Lower leg skin (tissue), 3 donors: ENCODE data around the gene RAB3C.

Experiments used
- CTCF ChIP-seq, 3 donors: fragments of 450-650 bp; IDR thresholded peaks; one replicate each; pipeline ENCODE4 v1.5.1; 2016; ENCODE audit warnings: antibody characterized with exemption in 3 of 3, mild to moderate bottlenecking in 3 of 3, moderate library complexity in 2 of 3
- POLR2A ChIP-seq, 2 donors: fragments of 450-650 bp; IDR thresholded peaks; one replicate each; pipeline ENCODE4 v1.6.1; 2016 to 2017; ENCODE audit warnings: antibody characterized with exemption in 2 of 2, mild to moderate bottlenecking in 1 of 2, moderate library complexity in 1 of 2

GRCh38 chr5:58718269-58718978 lies 135.5 kb downstream of the RAB3C start:
- no peak for TF ChIP-seq POLR2A (IDR thresholded peaks at IDR 0.05)
- TF ChIP-seq CTCF (IDR thresholded peaks at IDR 0.05) = no peak
